Measurements from ENCODE around the gene ZNF552. TPM values are rescaled to one million over a fixed set of nuclear protein-coding genes. Genes with fewer than 3 reads are reported as not detected.

Gene ZNF552
- total RNA-seq, 1 donor from 2014 or later: 8.8 TPM

DNA sequence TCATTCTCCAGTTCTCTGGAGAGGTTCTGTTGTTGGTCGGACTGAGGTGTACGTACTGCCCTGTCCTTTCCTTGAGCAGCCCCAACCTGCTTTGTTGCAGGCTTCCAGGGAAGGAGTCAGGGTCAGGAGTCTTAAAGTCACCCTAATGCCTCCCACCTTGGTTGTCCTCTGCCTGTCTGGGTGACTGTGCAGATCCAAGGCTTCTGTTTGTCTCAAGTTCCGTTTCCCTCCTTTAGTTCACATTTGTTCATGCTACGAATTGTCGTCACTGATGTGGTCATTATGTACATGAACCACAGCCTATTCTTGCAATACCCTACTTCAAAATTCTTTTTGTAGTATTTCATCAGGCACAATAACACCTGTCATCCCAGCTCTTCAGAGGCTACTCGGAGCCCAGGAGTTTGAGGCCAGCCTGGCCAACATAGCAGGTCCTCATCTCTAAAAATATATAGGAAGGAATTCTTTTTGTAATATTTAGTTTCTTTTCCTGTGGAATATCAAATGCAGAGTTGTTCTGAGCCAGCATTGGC is 37.9 kb downstream of the ZNF552 start:
- no peaks in the 10 kb centered on the region for H3K27me3 Mint-ChIP-seq (ENCODE audit: low read depth)
- H3K9me3 Mint-ChIP-seq: peaks cover 23% of the 10 kb centered on the region
- TF ChIP-seq, protein P1, sequence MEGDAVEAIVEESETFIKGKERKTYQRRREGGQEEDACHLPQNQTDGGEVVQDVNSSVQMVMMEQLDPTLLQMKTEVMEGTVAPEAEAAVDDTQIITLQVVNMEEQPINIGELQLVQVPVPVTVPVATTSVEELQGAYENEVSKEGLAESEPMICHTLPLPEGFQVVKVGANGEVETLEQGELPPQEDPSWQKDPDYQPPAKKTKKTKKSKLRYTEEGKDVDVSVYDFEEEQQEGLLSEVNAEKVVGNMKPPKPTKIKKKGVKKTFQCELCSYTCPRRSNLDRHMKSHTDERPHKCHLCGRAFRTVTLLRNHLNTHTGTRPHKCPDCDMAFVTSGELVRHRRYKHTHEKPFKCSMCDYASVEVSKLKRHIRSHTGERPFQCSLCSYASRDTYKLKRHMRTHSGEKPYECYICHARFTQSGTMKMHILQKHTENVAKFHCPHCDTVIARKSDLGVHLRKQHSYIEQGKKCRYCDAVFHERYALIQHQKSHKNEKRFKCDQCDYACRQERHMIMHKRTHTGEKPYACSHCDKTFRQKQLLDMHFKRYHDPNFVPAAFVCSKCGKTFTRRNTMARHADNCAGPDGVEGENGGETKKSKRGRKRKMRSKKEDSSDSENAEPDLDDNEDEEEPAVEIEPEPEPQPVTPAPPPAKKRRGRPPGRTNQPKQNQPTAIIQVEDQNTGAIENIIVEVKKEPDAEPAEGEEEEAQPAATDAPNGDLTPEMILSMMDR (conservative IDR thresholded peaks at IDR 0.05): no peak
- H3K4me3 Mint-ChIP-seq: no peak overlapping the region
- H3K4me1 Mint-ChIP-seq: peaks cover 8% of the 10 kb centered on the region
- H3K27ac Mint-ChIP-seq (ENCODE audit: unreplicated experiment): no peak overlapping the region
- H3K36me3 Mint-ChIP-seq (ENCODE audit: low read depth): peaks cover 70% of the 10 kb centered on the region
- DNase-seq (ENCODE audit: low read depth, low spot score): no peak

DNA sequence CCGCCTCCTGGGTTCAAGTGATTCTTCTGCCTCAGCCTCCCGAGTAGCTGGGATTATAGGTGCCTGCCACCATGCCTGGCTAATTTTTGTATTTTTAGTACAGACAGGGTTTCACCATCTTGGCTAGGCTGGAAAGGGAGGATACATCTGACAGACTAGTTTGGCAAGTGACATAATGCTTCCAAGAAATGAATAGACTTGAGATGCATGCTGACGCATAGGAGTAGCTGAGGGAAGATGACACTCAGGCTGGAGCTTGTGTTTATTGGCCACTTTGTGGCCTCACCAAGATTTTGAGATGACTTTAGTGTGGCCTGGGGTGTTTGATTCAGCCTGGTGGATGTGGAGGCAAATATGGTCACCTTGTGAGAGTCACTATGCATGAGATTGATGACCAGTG is 41.2 kb downstream of the ZNF552 start:
- Mint-ChIP-seq H3K9me3 (peaks cover 14% of the 10 kb centered on the region), H3K4me1 (peaks cover 26% of the 10 kb centered on the region), H3K4me3 (peak overlapping the region; percentile 65), H3K27me3 (ENCODE audit: low read depth) (no peaks in the 10 kb centered on the region), H3K27ac (ENCODE audit: unreplicated experiment) (no peak overlapping the region), H3K36me3 (ENCODE audit: low read depth) (peaks cover 49% of the 10 kb centered on the region)
- no peak for DNase-seq (ENCODE audit: low read depth, low spot score)
- TF ChIP-seq, protein P1 (conservative IDR thresholded peaks at IDR 0.05): no peak

DNA sequence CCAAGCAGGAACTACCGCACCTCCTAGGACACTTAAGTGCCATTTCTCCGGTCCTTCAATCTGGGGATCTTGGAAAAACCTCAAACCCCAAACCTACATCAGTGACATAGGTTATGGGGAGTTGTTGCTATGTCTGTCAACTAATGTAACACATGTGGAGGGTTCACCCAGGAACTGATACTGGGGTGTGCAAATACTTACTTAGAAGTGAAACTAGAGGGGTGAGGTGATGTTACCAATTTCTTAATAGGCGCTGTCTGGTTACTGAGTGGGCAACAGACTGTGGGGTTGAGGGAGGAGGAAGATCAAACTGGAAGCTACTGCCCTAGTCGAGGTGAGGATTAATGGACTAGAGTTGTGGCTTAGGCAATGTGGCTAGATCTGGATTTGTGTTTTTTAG is 43.3 kb downstream of the ZNF552 start:
- DNase-seq (ENCODE audit: low read depth, low spot score): no peak
- H3K4me3 Mint-ChIP-seq: peak overlapping the region; percentile 54
- peaks cover 12% of the 10 kb centered on the region for H3K9me3 Mint-ChIP-seq
- no peaks in the 10 kb centered on the region for H3K27me3 Mint-ChIP-seq (ENCODE audit: low read depth)
- H3K4me1 Mint-ChIP-seq: peaks cover 26% of the 10 kb centered on the region
- peaks cover 42% of the 10 kb centered on the region for H3K36me3 Mint-ChIP-seq (ENCODE audit: low read depth)
- no peak overlapping the region for H3K27ac Mint-ChIP-seq (ENCODE audit: unreplicated experiment)
- TF ChIP-seq, protein P1 (conservative IDR thresholded peaks at IDR 0.05): no peak

DNA sequence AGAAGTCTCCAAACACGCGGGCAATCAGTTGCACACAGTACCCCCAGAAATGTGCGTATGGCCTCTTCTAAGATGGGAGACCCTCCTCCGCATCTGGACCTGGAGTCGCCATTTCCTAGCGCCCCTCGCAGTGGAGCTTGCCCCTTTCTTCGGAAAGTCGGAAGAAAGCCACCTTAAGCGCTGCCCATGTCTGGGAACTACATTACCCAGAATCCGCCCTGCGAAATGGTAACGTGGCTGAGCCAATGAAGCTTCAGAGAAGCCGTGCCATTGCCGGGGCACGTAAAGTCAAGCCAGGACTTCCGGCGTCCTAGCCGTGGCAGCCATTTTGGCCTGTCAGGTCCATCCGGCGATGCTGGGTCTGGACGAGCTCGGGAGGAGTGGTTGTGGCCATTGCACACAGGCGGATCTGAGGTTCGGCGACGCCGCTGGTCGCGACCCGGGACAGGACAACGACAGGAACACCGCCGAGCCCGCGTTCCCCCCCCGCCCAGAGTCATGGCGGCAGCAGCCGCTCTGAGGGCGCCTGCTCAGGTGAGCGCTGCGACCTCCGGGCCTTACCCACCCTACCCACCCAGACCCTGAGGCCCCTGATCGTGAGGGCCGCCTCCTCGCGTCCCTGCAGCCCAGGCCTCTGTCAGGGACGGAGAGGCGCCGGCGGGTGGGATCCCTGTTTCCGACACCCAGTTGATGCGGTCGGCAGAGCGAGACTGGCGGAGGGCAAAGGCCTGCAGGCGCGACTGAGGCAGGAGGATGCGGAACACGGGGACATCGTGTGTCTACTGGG is 45.2 kb downstream of the ZNF552 start, which contains the start of gene ZNF586:
ZNF586 (plus strand) TSS at position 332 of the 787 bp plus-strand sequence; CDS start at position 499, 167 bp downstream.
- Mint-ChIP-seq H3K4me1 (peaks cover 26% of the 10 kb centered on the region), H3K36me3 (ENCODE audit: low read depth) (peaks cover 39% of the 10 kb centered on the region), H3K27ac (ENCODE audit: unreplicated experiment) (peak within 1 kb of the TSS; percentile 94), H3K27me3 (ENCODE audit: low read depth) (no peaks in the 10 kb centered on the region), H3K4me3 (peak within 1 kb of the TSS; percentile 98), H3K9me3 (peaks cover 10% of the 10 kb centered on the region)
- DNase-seq (ENCODE audit: low read depth, low spot score): peak; percentile 77
- TF ChIP-seq, protein P1 (conservative IDR thresholded peaks at IDR 0.05): no peak

DNA sequence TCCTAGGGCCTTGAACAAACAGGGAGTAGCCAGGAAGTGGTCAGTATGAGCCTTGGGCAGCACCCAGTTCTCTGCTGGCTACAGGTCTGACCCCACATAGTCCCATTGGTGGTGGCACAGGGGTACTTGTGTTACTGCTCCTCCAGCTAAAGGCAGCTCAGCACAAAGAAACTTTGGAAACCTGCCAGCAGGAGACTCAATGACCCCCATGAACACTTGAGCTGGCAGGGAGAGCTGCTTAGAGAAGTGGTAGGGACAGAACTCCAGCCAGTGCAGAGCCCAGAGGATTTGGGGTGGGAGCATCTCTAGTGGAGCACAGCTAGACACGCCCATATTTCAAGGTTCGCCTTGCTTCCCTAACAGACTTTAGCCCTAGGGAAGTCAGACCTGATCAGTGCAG is 55.6 kb downstream of the ZNF552 start:
- no peaks in the 10 kb centered on the region for H3K9me3 Mint-ChIP-seq
- no peaks in the 10 kb centered on the region for H3K27me3 Mint-ChIP-seq (ENCODE audit: low read depth)
- TF ChIP-seq, protein P1 (conservative IDR thresholded peaks at IDR 0.05): no peak
- H3K4me3 Mint-ChIP-seq: no peak overlapping the region
- no peak overlapping the region for H3K27ac Mint-ChIP-seq (ENCODE audit: unreplicated experiment)
- no peak for DNase-seq (ENCODE audit: low read depth, low spot score)
- peaks cover 43% of the 10 kb centered on the region for H3K36me3 Mint-ChIP-seq (ENCODE audit: low read depth)
- H3K4me1 Mint-ChIP-seq: no peaks in the 10 kb centered on the region
